T-cell (primary cell): Measurements from ENCODE around the gene EPN2. TPM values are rescaled to one million over a fixed set of nuclear protein-coding genes. Genes with fewer than 3 reads are reported as not detected.
"Not testable (repeated sequence)": the region's sequence is repeated elsewhere in the genome, so short reads cannot be mapped to it uniquely, and the experiment has no call there.

Experiments used
- ATAC-seq, 4 experiments: fragments of 200-7000 bp in 3 of 4; fragments of 150-1000 bp in 1 of 4; cut with Tn5 transposase; replicated peaks in 1 of 4; 1 replicate in 3 of 4; 2 replicates in 1 of 4; pipeline ENCODE4 v1.10.0; 2021; ENCODE audit warnings: moderate library complexity in 3 of 4, mild to moderate bottlenecking in 2 of 4, moderate number of reproducible peaks in 1 of 4
- CTCF ChIA-PET, 2 donors: fragments of 300-600 bp; sonication (Branson Sonifier 250); formaldehyde crosslinking; loops; one replicate each; lab custom pipeline; 2022; ENCODE audit warnings: antibody characterized with exemption in 2 of 2; lab: Charles Lee
- POLR2A ChIA-PET, 2 donors: fragments of 300-600 bp; sonication (Branson Sonifier 250); formaldehyde crosslinking; loops; one replicate each; lab custom pipeline; 2022; ENCODE audit warnings: antibody characterized with exemption in 2 of 2; lab: Charles Lee
- DNase-seq, 35 experiments: peaks; one replicate each; pipeline versions ENCODE4 v3.0.0 to v3.0.0-alpha.2; 2013 to 2023
- H3K27ac ChIP-seq: one replicate; pipeline ENCODE4 v1.5.1; 2013; ENCODE audit warnings: low read length
- H3K27me3 ChIP-seq, 2 experiments: replicated peaks in 1 of 2; 1 replicate in 1 of 2; 2 replicates in 1 of 2; pipeline versions ENCODE4 v1.6.1 to v1.7.0; 2013; ENCODE audit warnings: low read length in 1 of 2, mixed read lengths in 1 of 2; ENCODE audit not compliant: control insufficient read depth in 2 of 2, insufficient read depth in 2 of 2; ENCODE audit errors: extremely low read depth in 1 of 2
- H3K36me3 ChIP-seq, 2 donors: 1 replicate in 1 of 2; 2 replicates in 1 of 2; pipeline versions ENCODE4 v1.6.1 to v1.7.0; 2013; ENCODE audit warnings: low read length in 1 of 2; ENCODE audit not compliant: control insufficient read depth in 2 of 2, insufficient read depth in 1 of 2; ENCODE audit errors: extremely low read depth in 1 of 2
- H3K4me1 ChIP-seq, 2 experiments: 1 replicate in 1 of 2; 2 replicates in 1 of 2; pipeline versions ENCODE4 v1.6.1 to v1.7.0; 2013; ENCODE audit warnings: low read length in 2 of 2, mixed read lengths in 1 of 2; ENCODE audit not compliant: insufficient read depth in 2 of 2, control insufficient read depth in 1 of 2; ENCODE audit errors: extremely low read depth in 1 of 2
- H3K4me3 ChIP-seq, 2 donors: 1 replicate in 1 of 2; 2 replicates in 1 of 2; pipeline versions ENCODE4 v1.5.1 to v1.7.0; 2013; ENCODE audit warnings: mild to moderate bottlenecking in 2 of 2, low read length in 1 of 2, moderate library complexity in 1 of 2; ENCODE audit not compliant: control insufficient read depth in 1 of 2; ENCODE audit errors: extremely low read depth in 1 of 2
- H3K9me3 ChIP-seq: 2 replicates; pipeline ENCODE4 v1.7.0; 2013
- H3K27ac Mint-ChIP-seq, 2 donors: one replicate each; pipeline ENCODE4 v1.8.0; 2020 to 2021; ENCODE audit warnings: mild to moderate bottlenecking in 2 of 2, mixed read lengths in 2 of 2
- H3K27me3 Mint-ChIP-seq, 2 donors: one replicate each; pipeline ENCODE4 v1.8.0; 2021 to 2022; ENCODE audit warnings: mixed read lengths in 2 of 2
- H3K36me3 Mint-ChIP-seq: one replicate; pipeline ENCODE4 v1.8.0; 2021; ENCODE audit warnings: mixed read lengths
- H3K4me1 Mint-ChIP-seq, 3 donors: one replicate each; pipeline ENCODE4 v1.8.0; 2020 to 2022; ENCODE audit warnings: mixed read lengths in 3 of 3, mild to moderate bottlenecking in 1 of 3
- H3K4me3 Mint-ChIP-seq, 3 donors: one replicate each; pipeline ENCODE4 v1.8.0; 2020 to 2022; ENCODE audit warnings: mild to moderate bottlenecking in 3 of 3, mixed read lengths in 3 of 3, moderate library complexity in 3 of 3
- H3K9me3 Mint-ChIP-seq, 3 donors: one replicate each; pipeline ENCODE4 v1.8.0; 2020 to 2022; ENCODE audit warnings: mixed read lengths in 3 of 3
- WGBS: methylation state at CpG from one replicate; pipeline ENCODE4 v1.1.5; 2013; ENCODE audit warnings: missing lambda C conversion rate; ENCODE audit not compliant: insufficient coverage; 5-methylcytosine and 5-hydroxymethylcytosine counted together
- total RNA-seq, 35 experiments: library from RNA in 6 of 35; stranded (reverse) in 6 of 35; fragments of 120-200 nt in 1 of 35; gene quantifications; one replicate each; pipeline versions ENCODE4 v1.2.1 to v1.2.4 and lab custom pipeline; 2013 to 2026

Gene EPN2
- 1 to 10 TPM; 5.5 to 9.8 (median 8.4) TPM for total RNA-seq
- total RNA-seq (2013): 6.4 TPM
- total RNA-seq (lab: John Stamatoyannopoulos, UW): 5.4 to 12.0 (median 8.6) reads per million in 29 experiments

GRCh38 chr17:19237139-19237388 lies at the start of gene EPN2:
EPN2 (plus strand) TSS chr17:19237366; CDS start chr17:19283120, 45,754 bp downstream.
- H3K36me3 Mint-ChIP-seq, H3K27me3 Mint-ChIP-seq, H3K27ac Mint-ChIP-seq, H3K9me3 ChIP-seq, H3K9me3 Mint-ChIP-seq, H3K4me1 Mint-ChIP-seq, POLR2A ChIA-PET, CTCF ChIA-PET, H3K36me3 ChIP-seq, H3K27ac ChIP-seq: not testable (repeated sequence)
- 0% methylated on average over 13 of the region's 31 CpGs for whole genome bisulfite sequencing
- peak in 30 of 35 experiments; percentile 13 to 73 (median 48) for DNase-seq
- peak within 1 kb of the TSS; percentile 75 to 82 (median 82) for H3K4me3 Mint-ChIP-seq
- Histone ChIP-seq H3K4me3 (peak within 1 kb of the TSS; percentile 70 to 74), H3K4me1 (peaks cover 2 to 11% of the 10 kb centered on the region in 2 experiments), H3K27me3 (peaks cover 0 to 11% of the 10 kb centered on the region in 2 experiments)
- ATAC-seq: peak in 3 of 4 experiments; percentile 63 to 87 (median 84)

- H3K36me3 ChIP-seq, H3K27ac ChIP-seq, H3K27me3 Mint-ChIP-seq, H3K9me3 ChIP-seq, H3K4me3 ChIP-seq, H3K27ac Mint-ChIP-seq, POLR2A ChIA-PET, CTCF ChIA-PET, H3K4me3 Mint-ChIP-seq, H3K27me3 ChIP-seq, H3K36me3 Mint-ChIP-seq, H3K4me1 ChIP-seq, H3K4me1 Mint-ChIP-seq, H3K9me3 Mint-ChIP-seq: not testable (repeated sequence)
- ATAC-seq (peak in 2 of 4 experiments; percentile 26 to 46), DNase-seq (peak in 1 of 35 experiments; percentile 100)
- WGBS: no CpG with 5 or more reads among the region's 62 CpGs
These were observed 49.0 kb upstream of the EPN2 start for GRCh38 chr17:19187883-19188869.

GRCh38 chr17:19188870-19189708 lies 48.1 kb upstream of the EPN2 start:
- no CpG with 5 or more reads among the region's 39 CpGs for WGBS
- H3K27ac Mint-ChIP-seq, H3K27ac ChIP-seq, POLR2A ChIA-PET, CTCF ChIA-PET, H3K36me3 ChIP-seq, H3K4me3 Mint-ChIP-seq, H3K27me3 Mint-ChIP-seq, H3K9me3 ChIP-seq, H3K4me1 ChIP-seq, H3K4me1 Mint-ChIP-seq, H3K4me3 ChIP-seq, H3K36me3 Mint-ChIP-seq, H3K9me3 Mint-ChIP-seq, H3K27me3 ChIP-seq, DNase-seq: not testable (repeated sequence)
- ATAC-seq: peak; percentile 67 to 75 (median 70)

GRCh38 chr17:19189781-19190405 lies 47.3 kb upstream of the EPN2 start:
- H3K4me1 ChIP-seq, H3K36me3 Mint-ChIP-seq, H3K4me1 Mint-ChIP-seq, CTCF ChIA-PET, H3K27ac Mint-ChIP-seq, H3K9me3 ChIP-seq, H3K27ac ChIP-seq, DNase-seq, POLR2A ChIA-PET, H3K4me3 Mint-ChIP-seq, H3K27me3 ChIP-seq, H3K36me3 ChIP-seq, H3K27me3 Mint-ChIP-seq, H3K4me3 ChIP-seq, H3K9me3 Mint-ChIP-seq: not testable (repeated sequence)
- ATAC-seq: peak in 1 of 4 experiments; percentile 19
- no CpG with 5 or more reads among the region's 36 CpGs for WGBS

DNA sequence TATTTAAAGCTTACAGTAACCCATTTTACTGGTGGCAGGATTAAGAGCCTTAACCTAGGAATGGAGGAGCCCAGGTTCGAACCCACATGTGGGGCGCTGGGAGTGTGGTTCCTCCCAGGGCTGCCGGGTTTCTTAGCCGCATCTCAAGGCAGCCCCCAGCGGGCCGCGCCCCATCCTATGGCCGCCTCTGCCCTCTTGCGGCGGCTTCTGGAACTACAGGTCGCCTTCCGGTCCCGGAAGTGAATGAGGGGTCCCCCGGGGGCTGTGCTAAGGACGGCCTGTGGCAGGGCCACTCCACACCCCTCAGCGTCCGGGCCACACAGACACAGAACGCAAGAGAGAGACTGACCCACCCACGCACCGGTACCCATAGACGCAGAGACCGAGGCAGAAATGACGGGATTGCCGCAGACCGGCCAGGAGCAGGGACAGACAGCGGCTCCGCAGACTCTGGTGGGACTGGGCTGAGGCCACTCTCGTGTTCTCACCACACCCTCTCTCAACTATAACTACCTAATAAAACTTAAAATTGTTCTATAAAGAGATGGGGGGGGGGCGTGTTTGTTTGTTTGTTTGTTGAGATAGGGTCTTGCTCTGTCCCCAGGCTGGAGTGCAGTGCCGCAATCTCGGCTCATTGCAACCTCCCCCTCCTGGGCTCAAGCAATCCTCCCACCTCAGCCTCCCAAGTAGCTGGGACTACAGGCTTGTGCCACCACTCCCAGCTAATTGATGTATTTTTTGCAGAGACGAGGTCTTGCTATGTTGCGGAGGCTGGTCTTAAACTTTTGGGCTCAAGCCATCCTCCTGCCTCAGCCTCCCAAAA lies 40.6 kb upstream of the EPN2 start:
- ATAC-seq (peak; percentile 96 to 99 (median 98)), DNase-seq (peak in 7 of 35 experiments; percentile 1 to 40 (median 17))
- no CpG with 5 or more reads among the region's 33 CpGs for WGBS
- CTCF ChIA-PET, H3K27ac Mint-ChIP-seq, H3K27me3 ChIP-seq, H3K4me1 ChIP-seq, H3K9me3 ChIP-seq, H3K4me1 Mint-ChIP-seq, H3K27ac ChIP-seq, H3K36me3 Mint-ChIP-seq, POLR2A ChIA-PET, H3K9me3 Mint-ChIP-seq, H3K4me3 Mint-ChIP-seq, H3K27me3 Mint-ChIP-seq, H3K36me3 ChIP-seq: not testable (repeated sequence)
- peak overlapping the region in 1 of 2 donors; percentile 23 for H3K4me3 ChIP-seq

DNA sequence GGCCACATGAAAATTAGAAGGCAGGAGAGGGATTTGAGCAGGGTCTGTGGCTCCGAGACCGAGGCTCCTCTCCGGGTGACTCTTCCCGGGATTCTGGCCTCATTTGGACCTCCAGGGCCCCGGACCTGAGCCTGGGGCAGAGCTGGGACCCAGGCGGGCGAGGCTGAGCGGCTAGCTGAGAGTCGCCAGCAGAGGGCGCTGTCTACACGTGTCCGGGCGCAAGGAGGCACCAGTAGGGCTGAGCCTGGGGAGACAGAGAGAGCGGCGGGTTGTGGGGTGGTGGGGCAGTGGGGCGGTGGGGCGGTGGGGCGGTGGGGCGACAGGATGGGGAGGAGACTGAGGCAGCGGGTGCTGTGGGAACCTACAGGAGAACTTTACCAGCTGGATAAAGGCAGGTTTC lies 34.7 kb upstream of the EPN2 start:
- peak; percentile 92 to 99 (median 96) for ATAC-seq
- H3K4me1 Mint-ChIP-seq, H3K27me3 Mint-ChIP-seq, POLR2A ChIA-PET, H3K4me3 ChIP-seq, H3K27me3 ChIP-seq, DNase-seq, H3K9me3 ChIP-seq, H3K9me3 Mint-ChIP-seq, CTCF ChIA-PET, H3K4me3 Mint-ChIP-seq, H3K27ac ChIP-seq, H3K4me1 ChIP-seq, H3K36me3 ChIP-seq, H3K27ac Mint-ChIP-seq, H3K36me3 Mint-ChIP-seq: not testable (repeated sequence)
- WGBS: no CpG with 5 or more reads among the region's 20 CpGs
